MM.1S (cell line): Measurements from ENCODE around the gene TUBA4B.

Experiments
- DNase-seq: peaks from one replicate; pipeline ENCODE4 v3.0.0-alpha.2; 2015
- H2AFZ ChIP-seq: fragments of 300-600 bp; sonication (generic); 2 replicates; pipeline ENCODE4 v1.6.0; 2016; ENCODE audit warnings: antibody characterized with exemption, low read length
- H3F3A ChIP-seq: fragments of 300-600 bp; sonication (generic); 2 replicates; pipeline ENCODE4 v1.6.1; 2016; ENCODE audit warnings: mild to moderate bottlenecking, antibody characterized with exemption, low read length, moderate library complexity, mixed read lengths; ENCODE audit not compliant: insufficient read depth
- H3K27ac ChIP-seq: fragments of 300-600 bp; sonication (generic); 2 replicates; pipeline ENCODE4 v1.5.1; 2016; ENCODE audit warnings: mild to moderate bottlenecking, low read length
- H3K27me3 ChIP-seq: fragments of 300-600 bp; sonication (generic); replicated peaks from 2 replicates; pipeline ENCODE4 v1.6.0; 2016; ENCODE audit warnings: low read length; ENCODE audit not compliant: insufficient read depth
- H3K36me3 ChIP-seq: fragments of 300-600 bp; sonication (generic); replicated peaks from 2 replicates; pipeline ENCODE4 v1.6.1; 2016; ENCODE audit warnings: mild to moderate bottlenecking, low read length, mixed read lengths; ENCODE audit not compliant: insufficient read depth
- H3K4me1 ChIP-seq: fragments of 300-600 bp; sonication (generic); 2 replicates; pipeline ENCODE4 v1.6.1; 2016; ENCODE audit warnings: low read length, mixed read lengths
- H3K4me2 ChIP-seq: fragments of 300-600 bp; sonication (generic); 2 replicates; pipeline ENCODE4 v1.6.0; 2016; ENCODE audit warnings: low read depth, low read length
- H3K4me3 ChIP-seq: fragments of 300-600 bp; sonication (generic); 2 replicates; pipeline ENCODE4 v1.5.1; 2016; ENCODE audit warnings: low read length, mixed read lengths
- H3K79me2 ChIP-seq: fragments of 300-600 bp; sonication (generic); 2 replicates; pipeline ENCODE4 v1.6.1; 2016; ENCODE audit warnings: mixed run types, low read length, mixed read lengths
- H3K9ac ChIP-seq: fragments of 300-600 bp; sonication (generic); 2 replicates; pipeline ENCODE4 v1.6.1; 2016; ENCODE audit warnings: low read length, mixed read lengths
- H3K9me2 ChIP-seq: fragments of 300-600 bp; sonication (generic); replicated peaks from 2 replicates; pipeline ENCODE4 v1.6.1; 2016; ENCODE audit warnings: mild to moderate bottlenecking, low read length, mixed read lengths; ENCODE audit not compliant: insufficient read depth
- H3K9me3 ChIP-seq: fragments of 300-600 bp; sonication (generic); replicated peaks from 2 replicates; pipeline ENCODE4 v1.6.1; 2016; ENCODE audit warnings: mild to moderate bottlenecking, low read length, mixed read lengths; ENCODE audit not compliant: insufficient read depth
- H4K20me1 ChIP-seq: fragments of 300-600 bp; sonication (generic); 2 replicates; pipeline ENCODE4 v1.6.1; 2016; ENCODE audit warnings: mild to moderate bottlenecking, low read length, moderate library complexity, mixed read lengths; ENCODE audit not compliant: insufficient read depth
- CTCF ChIP-seq: fragments of 300-600 bp; sonication (generic); IDR thresholded peaks from 2 replicates; pipeline ENCODE4 v1.5.1; 2016; ENCODE audit warnings: antibody characterized with exemption, low read length, mixed read lengths
- EZH2 ChIP-seq: fragments of 300-600 bp; sonication (generic); optimal IDR thresholded peaks from 2 replicates; pipeline ENCODE3; 2017; ENCODE audit warnings: low read depth, mild to moderate bottlenecking, antibody characterized with exemption, low read length, mixed read lengths
- EZH2phosphoT487 ChIP-seq: fragments of 300-600 bp; sonication (generic); IDR thresholded peaks from 2 replicates; pipeline ENCODE4 v1.6.1; 2018; ENCODE audit warnings: antibody characterized with exemption, low read length

Gene TUBA4B

GRCh38 chr2:219291910-219292490, 39.0 kb downstream of the TUBA4B start:
- Histone ChIP-seq H4K20me1 (no peaks in the 10 kb centered on the region), H3K27ac (no peak overlapping the region), H2AFZ (no peak overlapping the region), H3K4me2 (no peak overlapping the region), H3K4me3 (no peak overlapping the region), H3K9me2 (no peaks in the 10 kb centered on the region), H3K9me3 (no peaks in the 10 kb centered on the region), H3F3A (peaks cover 5% of the 10 kb centered on the region; the same call in 1 of the 2 replicates), H3K4me1 (peaks cover 6% of the 10 kb centered on the region), H3K27me3 (peaks cover 24% of the 10 kb centered on the region), H3K79me2 (no peaks in the 10 kb centered on the region), H3K9ac (no peak overlapping the region), H3K36me3 (no peaks in the 10 kb centered on the region)
- TF ChIP-seq CTCF (no peak), EZH2 (no peak), EZH2phosphoT487 (no peak)
- no peak for DNase-seq

DNA sequence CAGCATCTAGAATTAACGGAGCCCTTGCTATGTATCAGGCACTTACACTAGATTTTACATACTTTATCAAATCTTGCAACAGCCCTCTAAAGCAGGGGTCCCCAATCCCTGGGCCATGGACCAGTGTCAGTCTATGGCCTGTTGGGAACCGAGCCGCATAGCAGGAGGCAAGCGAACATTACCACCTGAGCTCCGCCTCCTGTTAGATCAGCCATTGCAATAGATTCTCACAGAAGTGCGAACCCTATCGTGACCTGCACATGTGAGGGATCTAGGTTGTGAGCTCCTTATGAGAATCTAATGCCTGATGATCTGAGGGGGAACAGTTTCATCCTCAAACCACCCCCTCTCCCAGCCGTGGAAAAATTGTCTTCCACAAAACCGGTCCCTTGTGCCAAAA, 39.6 kb downstream of the TUBA4B start:
- no peak for TF ChIP-seq EZH2
- no peak for TF ChIP-seq CTCF
- TF ChIP-seq EZH2phosphoT487: no peak
- no peaks in the 10 kb centered on the region for H3K9me2 ChIP-seq
- no peak overlapping the region for H3K9ac ChIP-seq
- no peaks in the 10 kb centered on the region for H4K20me1 ChIP-seq
- no peaks in the 10 kb centered on the region for H3K36me3 ChIP-seq
- H3K27ac ChIP-seq: no peak overlapping the region
- H3K4me3 ChIP-seq: no peak overlapping the region
- H3K4me1 ChIP-seq: peaks cover 6% of the 10 kb centered on the region
- no peaks in the 10 kb centered on the region for H3K9me3 ChIP-seq
- H2AFZ ChIP-seq: no peak overlapping the region
- no peaks in the 10 kb centered on the region for H3K79me2 ChIP-seq
- peaks cover 24% of the 10 kb centered on the region for H3K27me3 ChIP-seq
- H3K4me2 ChIP-seq: no peak overlapping the region
- no peak for DNase-seq
- H3F3A ChIP-seq: peaks cover 5% of the 10 kb centered on the region; the same call in 1 of the 2 replicates

DNA sequence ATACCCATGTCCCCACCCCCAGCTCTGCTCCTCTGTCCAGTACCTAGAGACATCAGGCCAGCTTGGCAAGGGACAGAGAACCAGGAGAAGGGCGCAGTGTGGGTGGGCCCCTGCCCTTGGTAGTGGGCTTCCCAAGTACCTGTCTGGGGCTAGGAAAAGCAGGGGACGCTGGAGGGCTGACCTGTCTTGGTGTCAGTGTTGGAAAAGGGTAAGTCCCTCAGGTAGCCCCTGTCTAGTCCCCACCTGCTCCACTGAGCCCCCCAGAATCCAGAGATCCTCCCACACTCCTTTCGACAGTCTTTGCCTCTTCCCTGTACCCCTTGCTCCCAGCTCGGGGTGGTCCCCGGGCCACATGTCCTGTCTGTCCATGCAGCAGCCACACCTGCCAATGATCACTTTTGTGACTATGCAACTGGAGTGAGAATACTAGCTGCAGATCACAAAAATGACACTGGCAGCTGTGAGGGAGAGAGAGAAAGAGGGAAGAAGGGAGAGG, 40.7 kb downstream of the TUBA4B start:
- no peak overlapping the region for H3K4me3 ChIP-seq
- H4K20me1 ChIP-seq: no peaks in the 10 kb centered on the region
- peaks cover 6% of the 10 kb centered on the region for H3K4me1 ChIP-seq
- H3K36me3 ChIP-seq: no peaks in the 10 kb centered on the region
- DNase-seq: no peak
- H3K9me3 ChIP-seq: no peaks in the 10 kb centered on the region
- H3K27ac ChIP-seq: no peak overlapping the region
- H3F3A ChIP-seq: peaks cover 5% of the 10 kb centered on the region; the same call in 1 of the 2 replicates
- no peaks in the 10 kb centered on the region for H3K79me2 ChIP-seq
- H2AFZ ChIP-seq: no peak overlapping the region
- no peak for TF ChIP-seq EZH2phosphoT487
- no peak for TF ChIP-seq EZH2
- no peak for TF ChIP-seq CTCF
- no peak overlapping the region for H3K4me2 ChIP-seq
- peaks cover 24% of the 10 kb centered on the region for H3K27me3 ChIP-seq
- H3K9me2 ChIP-seq: no peaks in the 10 kb centered on the region
- no peak overlapping the region for H3K9ac ChIP-seq
